Choroid plexus epithelial cell (primary cell): ENCODE results near the gene MAPK6.
"Not testable (repeated sequence)": the region's sequence is repeated elsewhere in the genome, so short reads cannot be mapped to it uniquely, and the experiment has no call there.

Source experiments
- DNase-seq: peaks from one replicate; pipeline ENCODE4 v3.0.0-alpha.2; 2010; ENCODE audit warnings: low read depth
- H3K4me3 ChIP-seq: 2 replicates; pipeline ENCODE4 v1.5.1; 2011; ENCODE audit warnings: low read depth, mild to moderate bottlenecking, control low read depth, low read length, moderate library complexity
- TF ChIP-seq, protein P1 (sequence below): conservative IDR thresholded peaks from 2 replicates; pipeline ENCODE4 v1.5.1; 2011; ENCODE audit warnings: low read depth, mild to moderate bottlenecking, control low read depth, inconsistent platforms, low read length, moderate library complexity

MAPK6 gene

DNA sequence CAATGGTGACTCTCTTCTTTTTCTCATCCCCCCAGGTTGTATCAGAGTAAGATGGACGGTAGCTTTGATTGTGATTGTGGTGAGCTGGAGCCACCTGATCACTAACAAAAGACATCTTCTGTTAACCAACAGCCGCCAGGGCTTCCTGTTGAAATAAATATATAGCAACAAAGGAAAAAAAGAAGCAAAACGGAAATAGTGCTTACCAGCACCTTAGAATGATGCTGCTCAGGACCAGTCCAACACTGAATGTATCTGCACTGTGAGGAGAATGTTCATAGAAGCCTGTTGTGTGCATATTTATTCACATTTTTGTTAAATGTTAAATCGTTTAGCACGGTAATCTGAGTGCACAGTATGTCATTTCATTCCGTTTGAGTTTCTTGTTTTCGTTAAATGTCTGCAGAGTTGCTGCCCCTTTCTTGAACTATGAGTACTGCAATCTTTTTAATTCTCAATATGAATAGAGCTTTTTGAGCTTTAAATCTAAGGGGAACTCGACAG is 26.8 kb downstream of the MAPK6 start:
- DNase-seq: peak; percentile 20
- H3K4me3 ChIP-seq: not testable (repeated sequence)
- TF ChIP-seq, protein P1, sequence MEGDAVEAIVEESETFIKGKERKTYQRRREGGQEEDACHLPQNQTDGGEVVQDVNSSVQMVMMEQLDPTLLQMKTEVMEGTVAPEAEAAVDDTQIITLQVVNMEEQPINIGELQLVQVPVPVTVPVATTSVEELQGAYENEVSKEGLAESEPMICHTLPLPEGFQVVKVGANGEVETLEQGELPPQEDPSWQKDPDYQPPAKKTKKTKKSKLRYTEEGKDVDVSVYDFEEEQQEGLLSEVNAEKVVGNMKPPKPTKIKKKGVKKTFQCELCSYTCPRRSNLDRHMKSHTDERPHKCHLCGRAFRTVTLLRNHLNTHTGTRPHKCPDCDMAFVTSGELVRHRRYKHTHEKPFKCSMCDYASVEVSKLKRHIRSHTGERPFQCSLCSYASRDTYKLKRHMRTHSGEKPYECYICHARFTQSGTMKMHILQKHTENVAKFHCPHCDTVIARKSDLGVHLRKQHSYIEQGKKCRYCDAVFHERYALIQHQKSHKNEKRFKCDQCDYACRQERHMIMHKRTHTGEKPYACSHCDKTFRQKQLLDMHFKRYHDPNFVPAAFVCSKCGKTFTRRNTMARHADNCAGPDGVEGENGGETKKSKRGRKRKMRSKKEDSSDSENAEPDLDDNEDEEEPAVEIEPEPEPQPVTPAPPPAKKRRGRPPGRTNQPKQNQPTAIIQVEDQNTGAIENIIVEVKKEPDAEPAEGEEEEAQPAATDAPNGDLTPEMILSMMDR: peak; percentile 17

DNA sequence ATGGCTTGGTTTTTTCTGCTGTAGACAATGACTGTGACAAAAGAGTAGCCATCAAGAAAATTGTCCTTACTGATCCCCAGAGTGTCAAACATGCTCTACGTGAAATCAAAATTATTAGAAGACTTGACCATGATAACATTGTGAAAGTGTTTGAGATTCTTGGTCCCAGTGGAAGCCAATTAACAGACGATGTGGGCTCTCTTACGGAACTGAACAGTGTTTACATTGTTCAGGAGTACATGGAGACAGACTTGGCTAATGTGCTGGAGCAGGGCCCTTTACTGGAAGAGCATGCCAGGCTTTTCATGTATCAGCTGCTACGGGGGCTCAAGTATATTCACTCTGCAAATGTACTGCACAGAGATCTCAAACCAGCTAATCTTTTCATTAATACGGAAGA is 27.5 kb downstream of the MAPK6 start:
- not testable (repeated sequence) for DNase-seq, H3K4me3 ChIP-seq

DNA sequence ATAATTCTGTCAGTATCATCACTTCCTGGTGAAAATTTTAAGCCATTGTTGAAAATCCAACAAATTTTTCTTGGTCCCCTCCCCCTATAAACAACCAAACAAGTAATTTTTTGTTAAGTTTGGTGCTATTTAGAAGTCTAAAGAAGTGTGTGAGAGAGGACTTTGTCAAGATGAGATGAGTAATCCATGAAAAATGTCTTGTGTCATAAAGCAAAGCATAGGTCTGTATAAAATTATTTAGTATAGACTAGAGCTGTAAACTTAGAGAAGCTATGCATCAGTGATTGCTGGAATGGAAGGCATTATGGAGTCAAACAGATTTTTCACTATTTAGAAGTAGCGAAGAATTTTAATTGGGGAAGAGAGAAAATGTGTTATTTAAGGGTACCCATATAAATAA is 31.4 kb downstream of the MAPK6 start:
- DNase-seq: peak; percentile 61
- H3K4me3 ChIP-seq: no peak overlapping the region
- TF ChIP-seq, protein P1: no peak

DNA sequence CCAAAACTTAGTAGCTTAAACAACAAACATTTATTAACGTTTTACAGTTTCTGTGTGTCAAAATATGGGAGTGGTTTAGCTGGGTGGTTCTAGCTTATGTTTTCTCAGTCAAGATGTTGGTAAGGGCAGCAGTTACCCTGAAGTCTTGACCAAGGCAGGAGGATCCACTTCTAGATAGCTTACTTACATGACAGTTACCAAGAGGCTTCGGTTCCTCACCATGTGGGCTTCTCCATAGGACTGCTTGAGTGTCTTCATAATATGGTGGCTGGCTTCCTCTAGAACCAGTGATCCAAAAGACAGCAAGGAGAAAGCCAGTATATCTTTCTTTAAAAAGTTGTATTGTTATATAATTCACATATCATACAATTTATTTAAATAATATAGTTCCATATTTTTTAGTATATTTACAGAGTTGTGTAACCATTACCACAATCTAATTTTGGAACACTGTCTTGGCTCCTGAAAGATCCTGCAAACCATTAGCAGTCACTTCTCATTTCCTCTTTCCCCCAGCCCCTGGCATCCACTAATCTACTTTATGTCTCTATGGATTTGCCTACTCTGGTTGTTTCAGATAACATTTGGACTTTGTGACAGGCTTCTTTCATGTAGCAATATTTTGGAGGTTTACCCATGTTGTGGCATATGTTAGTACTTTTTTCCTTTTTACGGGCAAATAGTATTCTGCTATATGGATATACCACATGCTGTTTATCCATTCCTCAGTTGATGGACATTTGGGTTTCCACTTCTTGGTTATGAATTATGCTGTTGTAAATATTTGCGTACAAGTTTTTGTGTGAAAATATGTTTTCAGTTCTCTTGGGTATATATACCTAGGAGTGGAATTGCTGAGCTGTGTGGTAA is 33.3 kb downstream of the MAPK6 start:
- H3K4me3 ChIP-seq: no peak overlapping the region
- DNase-seq: no peak
- TF ChIP-seq, protein P1: no peak

DNA sequence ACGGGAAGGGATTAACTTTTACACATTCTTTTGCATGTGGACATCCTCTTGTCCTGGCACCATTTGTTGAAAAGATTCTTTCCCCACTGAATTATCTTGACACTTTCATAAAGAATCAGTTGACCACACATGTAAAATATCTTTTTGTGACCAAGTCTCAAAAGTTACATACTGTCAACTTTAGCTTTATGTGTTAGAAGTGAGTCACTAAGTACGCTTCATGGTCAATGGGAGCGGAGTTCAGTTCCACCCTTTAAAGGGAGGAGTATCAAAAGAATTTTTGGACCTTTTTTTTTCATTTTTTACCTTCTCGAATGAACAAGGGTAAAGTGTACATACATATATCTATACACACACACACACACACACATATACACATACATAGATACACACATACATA is 35.4 kb downstream of the MAPK6 start:
- no peak overlapping the region for H3K4me3 ChIP-seq
- DNase-seq: no peak
- TF ChIP-seq, protein P1: no peak

DNA sequence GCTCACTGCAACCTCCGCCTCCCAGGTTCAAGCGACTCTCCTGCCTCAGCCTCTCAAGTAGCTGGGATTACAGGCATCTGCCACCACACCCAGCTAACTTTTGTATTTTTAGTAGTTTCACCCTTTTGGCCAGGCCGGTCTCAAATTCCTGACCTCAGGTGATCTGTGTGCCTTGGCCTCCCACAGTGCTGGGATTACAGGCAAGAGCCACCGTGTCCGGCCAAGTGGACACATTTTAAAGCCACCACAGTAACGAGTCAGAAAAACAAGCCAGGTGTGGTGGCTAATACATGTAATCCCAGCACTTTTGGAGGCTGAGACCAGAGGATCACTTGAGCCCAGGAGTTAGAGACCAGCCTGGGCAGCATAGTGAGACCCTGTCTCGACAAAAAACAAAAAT is 35.8 kb downstream of the MAPK6 start:
- not testable (repeated sequence) for H3K4me3 ChIP-seq, DNase-seq

DNA sequence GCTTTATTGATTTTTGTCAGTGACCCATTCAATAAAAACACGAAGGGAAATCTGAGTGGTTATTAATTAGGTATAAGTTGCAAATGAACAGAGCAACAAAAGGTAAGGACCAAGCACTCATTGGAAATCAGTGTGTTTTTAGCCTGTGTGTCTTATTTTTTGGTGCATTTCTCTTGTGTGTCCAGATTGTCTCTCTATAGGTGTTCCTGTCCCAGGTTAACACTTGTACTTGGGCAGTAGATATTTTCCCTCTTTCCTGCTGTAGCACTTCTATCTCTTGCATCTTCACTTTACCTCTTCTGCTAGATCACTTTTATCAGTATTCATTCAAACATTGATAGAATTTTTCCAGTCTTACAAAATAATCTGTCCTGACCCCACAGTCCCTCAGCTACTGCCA is 37.0 kb downstream of the MAPK6 start:
- TF ChIP-seq, protein P1: no peak
- no peak for DNase-seq
- H3K4me3 ChIP-seq: no peak overlapping the region

DNA sequence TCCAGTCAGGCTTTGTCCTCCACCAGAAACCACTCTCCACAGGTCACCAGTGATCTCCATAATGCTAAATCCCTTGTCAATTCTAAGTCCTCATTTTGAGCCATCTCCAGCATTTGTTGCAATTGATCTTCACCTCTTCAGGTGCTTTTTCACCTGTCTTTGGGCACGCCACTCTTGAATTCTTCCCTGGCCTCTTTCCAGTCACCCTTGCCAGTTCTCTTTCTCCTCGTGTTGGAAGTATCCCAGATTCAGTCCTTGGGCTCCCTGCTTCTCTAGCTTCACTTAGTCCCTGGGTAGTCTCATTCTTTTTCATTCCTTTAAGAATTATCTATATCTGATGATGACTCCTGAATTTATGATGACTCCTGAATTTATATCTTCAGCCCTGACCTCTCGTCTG is 37.5 kb downstream of the MAPK6 start:
- no peak overlapping the region for H3K4me3 ChIP-seq
- DNase-seq: no peak
- TF ChIP-seq, protein P1: no peak
